Activated naive CD4-positive, alpha-beta T cell treated with anti-CD3 and anti-CD28 coated beads for 36 hours (primary cell): ENCODE results near the gene CLIC5. TPM values are rescaled to one million over a fixed set of nuclear protein-coding genes. Genes with fewer than 3 reads are reported as not detected.

ENCODE experiments used
- CTCF ChIA-PET: fragments of 350-600 bp; sonication (Branson Sonifier 250); formaldehyde crosslinking; loops from one replicate; lab custom pipeline; 2021; ENCODE audit warnings: antibody characterized with exemption; lab: Charles Lee
- DNase-seq: peaks from one replicate; pipeline ENCODE4 v3.0.0-alpha.2; 2020
- H3K27ac Mint-ChIP-seq: one replicate; pipeline ENCODE4 v1.8.0; 2021; ENCODE audit warnings: mild to moderate bottlenecking, mixed read lengths
- H3K27me3 Mint-ChIP-seq: one replicate; pipeline ENCODE4 v1.8.0; 2021; ENCODE audit warnings: low read depth, mixed read lengths
- H3K36me3 Mint-ChIP-seq: one replicate; pipeline ENCODE4 v1.8.0; 2021; ENCODE audit warnings: low read depth, mixed read lengths
- H3K4me1 Mint-ChIP-seq: one replicate; pipeline ENCODE4 v1.8.0; 2021; ENCODE audit warnings: low read depth, mixed read lengths
- H3K4me3 Mint-ChIP-seq: one replicate; pipeline ENCODE4 v1.8.0; 2021; ENCODE audit warnings: mild to moderate bottlenecking, moderate library complexity, mixed read lengths
- H3K9me3 Mint-ChIP-seq: one replicate; pipeline ENCODE4 v1.8.0; 2021; ENCODE audit warnings: mixed read lengths
- intact Hi-C: fragments of 100-400 bp; cut with micrococcal nuclease; formaldehyde crosslinking; loops from one replicate; pipeline ENCODE4 v1.15.1; 2023
- total RNA-seq, 2 experiments: library from RNA; stranded (reverse); gene quantifications; one replicate each; pipeline ENCODE4 v1.2.3, GENCODE V29; 2021

Gene CLIC5
- total RNA-seq, 2 experiments from 2014 or later, result 0.52 to 1.5 TPM

- intact Hi-C loops, result no loop called here
- no peaks in the 10 kb centered on the region for H3K36me3 Mint-ChIP-seq
- CTCF ChIA-PET, result interaction anchor here (1.3 kb wide), 1 partner anchor 11 kb away, joined by 3 read pairs; no protein-coding TSS in a partner anchor
- no peak overlapping the region for H3K4me3 Mint-ChIP-seq
- H3K27ac Mint-ChIP-seq, result no peak overlapping the region
- DNase-seq, result no peak
- H3K27me3 Mint-ChIP-seq, result peaks cover 8% of the 10 kb centered on the region
- no peaks in the 10 kb centered on the region for H3K4me1 Mint-ChIP-seq
- no peaks in the 10 kb centered on the region for H3K9me3 Mint-ChIP-seq
Observed at GRCh38 chr6:45892196-45892595, 123.5 kb downstream of the CLIC5 start.

GRCh38 chr6:45886776-45887175, 128.9 kb downstream of the CLIC5 start:
- Mint-ChIP-seq H3K4me3 (no peak overlapping the region), H3K4me1 (no peaks in the 10 kb centered on the region), H3K9me3 (no peaks in the 10 kb centered on the region), H3K27ac (no peak overlapping the region), H3K36me3 (no peaks in the 10 kb centered on the region), H3K27me3 (peaks cover 14% of the 10 kb centered on the region)
- no peak for DNase-seq
- intact Hi-C loops, result no loop called here
- CTCF ChIA-PET, result no interaction called here

- no peak overlapping the region for H3K4me3 Mint-ChIP-seq
- CTCF ChIA-PET, result no interaction called here
- DNase-seq, result no peak
- intact Hi-C loops, result no loop called here
- no peaks in the 10 kb centered on the region for H3K36me3 Mint-ChIP-seq
- peaks cover 16% of the 10 kb centered on the region for H3K27me3 Mint-ChIP-seq
- H3K4me1 Mint-ChIP-seq, result no peaks in the 10 kb centered on the region
- no peak overlapping the region for H3K27ac Mint-ChIP-seq
- H3K9me3 Mint-ChIP-seq, result no peaks in the 10 kb centered on the region
Observed at GRCh38 chr6:45884336-45884735, 131.3 kb downstream of the CLIC5 start.

GRCh38 chr6:45882671-45883070, 133.0 kb downstream of the CLIC5 start:
- DNase-seq, result no peak
- Mint-ChIP-seq H3K4me3 (no peak overlapping the region), H3K27ac (no peak overlapping the region), H3K27me3 (peaks cover 12% of the 10 kb centered on the region), H3K36me3 (no peaks in the 10 kb centered on the region), H3K9me3 (no peaks in the 10 kb centered on the region), H3K4me1 (no peaks in the 10 kb centered on the region)
- intact Hi-C loops, result no loop called here
- CTCF ChIA-PET, result interaction anchor here (0.6 kb wide), 1 partner anchor 1388 kb away, joined by 3 read pairs; no protein-coding TSS in a partner anchor

- CTCF ChIA-PET, result no interaction called here
- intact Hi-C loops, result no loop called here
- no peak for DNase-seq
- no peaks in the 10 kb centered on the region for H3K4me1 Mint-ChIP-seq
- H3K27ac Mint-ChIP-seq, result no peak overlapping the region
- no peaks in the 10 kb centered on the region for H3K36me3 Mint-ChIP-seq
- no peaks in the 10 kb centered on the region for H3K9me3 Mint-ChIP-seq
- H3K27me3 Mint-ChIP-seq, result peaks cover 10% of the 10 kb centered on the region
- H3K4me3 Mint-ChIP-seq, result no peak overlapping the region
Observed at GRCh38 chr6:45881705-45882467, 133.8 kb downstream of the CLIC5 start.

GRCh38 chr6:45880676-45881075, 135.0 kb downstream of the CLIC5 start:
- Mint-ChIP-seq H3K4me3 (no peak overlapping the region), H3K4me1 (no peaks in the 10 kb centered on the region), H3K27me3 (peaks cover 10% of the 10 kb centered on the region), H3K9me3 (no peaks in the 10 kb centered on the region), H3K36me3 (no peaks in the 10 kb centered on the region), H3K27ac (no peak overlapping the region)
- no peak for DNase-seq
- CTCF ChIA-PET, result interaction anchor here (0.5 to 0.8 kb wide), 2 partner anchors 12 to 900 kb away, joined by 3 read pairs; no protein-coding TSS in a partner anchor
- intact Hi-C loops, result no loop called here

GRCh38 chr6:45880159-45880558, 135.5 kb downstream of the CLIC5 start:
- Mint-ChIP-seq H3K4me1 (no peaks in the 10 kb centered on the region), H3K9me3 (no peaks in the 10 kb centered on the region), H3K36me3 (no peaks in the 10 kb centered on the region), H3K27ac (no peak overlapping the region), H3K4me3 (no peak overlapping the region), H3K27me3 (peaks cover 10% of the 10 kb centered on the region)
- no peak for DNase-seq
- CTCF ChIA-PET, result interaction anchor here (0.5 to 1.0 kb wide), 2 partner anchors 50 to 900 kb away, joined by 3 read pairs; no protein-coding TSS in a partner anchor
- intact Hi-C loops, result no loop called here

GRCh38 chr6:45877970-45878590, 137.6 kb downstream of the CLIC5 start:
- H3K36me3 Mint-ChIP-seq, result no peaks in the 10 kb centered on the region
- CTCF ChIA-PET, result interaction anchor here (0.6 kb wide), 1 partner anchor 21 kb away, joined by 3 read pairs; no protein-coding TSS in a partner anchor
- no peaks in the 10 kb centered on the region for H3K9me3 Mint-ChIP-seq
- no peak overlapping the region for H3K27ac Mint-ChIP-seq
- H3K4me3 Mint-ChIP-seq, result no peak overlapping the region
- H3K27me3 Mint-ChIP-seq, result peaks cover 8% of the 10 kb centered on the region
- intact Hi-C loops, result no loop called here
- no peak for DNase-seq
- no peaks in the 10 kb centered on the region for H3K4me1 Mint-ChIP-seq

- Mint-ChIP-seq H3K9me3 (no peaks in the 10 kb centered on the region), H3K4me1 (no peaks in the 10 kb centered on the region), H3K36me3 (no peaks in the 10 kb centered on the region), H3K27me3 (peaks cover 11% of the 10 kb centered on the region), H3K27ac (no peak overlapping the region), H3K4me3 (no peak overlapping the region)
- no peak for DNase-seq
- intact Hi-C loops, result no loop called here
- CTCF ChIA-PET, result no interaction called here
Observed at GRCh38 chr6:45872827-45873365, 142.8 kb downstream of the CLIC5 start.

- intact Hi-C loops, result no loop called here
- H3K27ac Mint-ChIP-seq, result no peak overlapping the region
- no peaks in the 10 kb centered on the region for H3K36me3 Mint-ChIP-seq
Observed at GRCh38 chr6:45870531-45870930, 145.1 kb downstream of the CLIC5 start.

GRCh38 chr6:45864651-45865050, 151.0 kb downstream of the CLIC5 start:
- no peak overlapping the region for H3K4me3 Mint-ChIP-seq
- H3K9me3 Mint-ChIP-seq, result no peaks in the 10 kb centered on the region
- DNase-seq, result no peak
- peaks cover 14% of the 10 kb centered on the region for H3K27me3 Mint-ChIP-seq
- no peaks in the 10 kb centered on the region for H3K36me3 Mint-ChIP-seq
- no peaks in the 10 kb centered on the region for H3K4me1 Mint-ChIP-seq
- intact Hi-C loops, result no loop called here
- CTCF ChIA-PET, result interaction anchor here (0.7 kb wide), 1 partner anchor 8 kb away, joined by 3 read pairs; no protein-coding TSS in a partner anchor
- H3K27ac Mint-ChIP-seq, result no peak overlapping the region

More at GRCh38 chr6:45870531-45870930, 145.1 kb downstream of the CLIC5 start:
- Mint-ChIP-seq H3K27me3 (peaks cover 17% of the 10 kb centered on the region), H3K4me1 (no peaks in the 10 kb centered on the region), H3K9me3 (no peaks in the 10 kb centered on the region), H3K4me3 (no peak overlapping the region)
- DNase-seq, result no peak
- CTCF ChIA-PET, result no interaction called here

- DNase-seq, result no peak
- Mint-ChIP-seq H3K27me3 (peaks cover 6% of the 10 kb centered on the region), H3K4me1 (no peaks in the 10 kb centered on the region), H3K27ac (no peak overlapping the region), H3K36me3 (no peaks in the 10 kb centered on the region), H3K9me3 (no peaks in the 10 kb centered on the region), H3K4me3 (no peak overlapping the region)
- intact Hi-C loops, result no loop called here
- CTCF ChIA-PET, result no interaction called here
Observed at GRCh38 chr6:45858691-45859090, 157.0 kb downstream of the CLIC5 start.
